Measurements from ENCODE around the gene AQP12A. TPM values are rescaled to one million over a fixed set of nuclear protein-coding genes. Genes with fewer than 3 reads are reported as not detected.

Gene AQP12A
- total RNA-seq, 1 experiment from 2014 or later = not detected

GRCh38 chr2:240733803-240734495 lies 42.3 kb downstream of the AQP12A start:
- Histone ChIP-seq H3K36me3 (no peaks in the 10 kb centered on the region), H3K27ac (no peak overlapping the region), H3K27me3 (replicated peaks) (peaks cover 28% of the 10 kb centered on the region), H3K4me1 (replicated peaks) (no peaks in the 10 kb centered on the region), H3K4me3 (no peak overlapping the region), H3K9me3 (replicated peaks) (no peaks in the 10 kb centered on the region)
- DNase-seq (ENCODE audit: low read depth in 1 of 2, low spot score in 2 of 2) = no peak

- H3K27me3 ChIP-seq (replicated peaks) = peaks cover 29% of the 10 kb centered on the region
- H3K9me3 ChIP-seq (replicated peaks) = no peaks in the 10 kb centered on the region
- DNase-seq (ENCODE audit: low read depth in 1 of 2, low spot score in 2 of 2) = no peak
- H3K36me3 ChIP-seq = no peaks in the 10 kb centered on the region
- no peaks in the 10 kb centered on the region for H3K4me1 ChIP-seq (replicated peaks)
- H3K27ac ChIP-seq = no peak overlapping the region
- no peak overlapping the region for H3K4me3 ChIP-seq
Observed at GRCh38 chr2:240734756-240735155, 43.1 kb downstream of the AQP12A start.

- H3K4me1 ChIP-seq (replicated peaks) = no peaks in the 10 kb centered on the region
- no peak for DNase-seq (ENCODE audit: low read depth in 1 of 2, low spot score in 2 of 2)
- H3K9me3 ChIP-seq (replicated peaks) = no peaks in the 10 kb centered on the region
- peaks cover 26% of the 10 kb centered on the region for H3K27me3 ChIP-seq (replicated peaks)
- no peak overlapping the region for H3K4me3 ChIP-seq
- H3K36me3 ChIP-seq = no peaks in the 10 kb centered on the region
- no peak overlapping the region for H3K27ac ChIP-seq
Observed at GRCh38 chr2:240735476-240735875, 43.8 kb downstream of the AQP12A start.

GRCh38 chr2:240736281-240737250 lies 44.9 kb downstream of the AQP12A start:
- H3K27ac ChIP-seq = no peak overlapping the region
- H3K27me3 ChIP-seq (replicated peaks) = peaks cover 25% of the 10 kb centered on the region
- H3K4me1 ChIP-seq (replicated peaks) = no peaks in the 10 kb centered on the region
- H3K9me3 ChIP-seq (replicated peaks) = no peaks in the 10 kb centered on the region
- DNase-seq (ENCODE audit: low read depth in 1 of 2, low spot score in 2 of 2) = no peak
- no peaks in the 10 kb centered on the region for H3K36me3 ChIP-seq
- no peak overlapping the region for H3K4me3 ChIP-seq

GRCh38 chr2:240737512-240737911 lies 45.8 kb downstream of the AQP12A start:
- Histone ChIP-seq H3K27me3 (replicated peaks) (peaks cover 32% of the 10 kb centered on the region), H3K4me3 (no peak overlapping the region), H3K36me3 (no peaks in the 10 kb centered on the region), H3K9me3 (replicated peaks) (no peaks in the 10 kb centered on the region), H3K4me1 (replicated peaks) (no peaks in the 10 kb centered on the region), H3K27ac (no peak overlapping the region)
- no peak for DNase-seq (ENCODE audit: low read depth in 1 of 2, low spot score in 2 of 2)

- no peak for DNase-seq (ENCODE audit: low read depth in 1 of 2, low spot score in 2 of 2)
- H3K4me3 ChIP-seq = no peak overlapping the region
- no peaks in the 10 kb centered on the region for H3K9me3 ChIP-seq (replicated peaks)
- peaks cover 35% of the 10 kb centered on the region for H3K27me3 ChIP-seq (replicated peaks)
- H3K36me3 ChIP-seq = no peaks in the 10 kb centered on the region
- H3K27ac ChIP-seq = no peak overlapping the region
- no peaks in the 10 kb centered on the region for H3K4me1 ChIP-seq (replicated peaks)
Observed at GRCh38 chr2:240737958-240738357, 46.3 kb downstream of the AQP12A start.

GRCh38 chr2:240739797-240740196 lies 48.1 kb downstream of the AQP12A start:
- Histone ChIP-seq H3K9me3 (replicated peaks) (no peaks in the 10 kb centered on the region), H3K27ac (no peak overlapping the region), H3K36me3 (no peaks in the 10 kb centered on the region), H3K27me3 (replicated peaks) (peaks cover 35% of the 10 kb centered on the region), H3K4me3 (no peak overlapping the region), H3K4me1 (replicated peaks) (no peaks in the 10 kb centered on the region)
- DNase-seq (ENCODE audit: low read depth in 1 of 2, low spot score in 2 of 2) = no peak

- H3K9me3 ChIP-seq (replicated peaks) = no peaks in the 10 kb centered on the region
- no peak overlapping the region for H3K4me3 ChIP-seq
- no peaks in the 10 kb centered on the region for H3K36me3 ChIP-seq
- DNase-seq (ENCODE audit: low read depth in 1 of 2, low spot score in 2 of 2) = no peak
- H3K27ac ChIP-seq = no peak overlapping the region
- no peaks in the 10 kb centered on the region for H3K4me1 ChIP-seq (replicated peaks)
- H3K27me3 ChIP-seq (replicated peaks) = peaks cover 35% of the 10 kb centered on the region
Observed at GRCh38 chr2:240741091-240741490, 49.4 kb downstream of the AQP12A start.

GRCh38 chr2:240742602-240743095 lies 51.0 kb downstream of the AQP12A start:
- Histone ChIP-seq H3K27ac (no peak overlapping the region), H3K9me3 (replicated peaks) (no peaks in the 10 kb centered on the region), H3K4me3 (no peak overlapping the region), H3K4me1 (replicated peaks) (no peaks in the 10 kb centered on the region), H3K36me3 (no peaks in the 10 kb centered on the region), H3K27me3 (replicated peaks) (peaks cover 29% of the 10 kb centered on the region)
- DNase-seq (ENCODE audit: low read depth in 1 of 2, low spot score in 2 of 2) = no peak

GRCh38 chr2:240745456-240745855 lies 53.8 kb downstream of the AQP12A start:
- H3K9me3 ChIP-seq (replicated peaks) = no peaks in the 10 kb centered on the region
- no peak for DNase-seq (ENCODE audit: low read depth in 1 of 2, low spot score in 2 of 2)
- peaks cover 22% of the 10 kb centered on the region for H3K27me3 ChIP-seq (replicated peaks)
- no peaks in the 10 kb centered on the region for H3K4me1 ChIP-seq (replicated peaks)
- no peak overlapping the region for H3K27ac ChIP-seq
- no peaks in the 10 kb centered on the region for H3K36me3 ChIP-seq
- H3K4me3 ChIP-seq = no peak overlapping the region

- peaks cover 19% of the 10 kb centered on the region for H3K27me3 ChIP-seq (replicated peaks)
- no peak overlapping the region for H3K27ac ChIP-seq
- H3K4me1 ChIP-seq (replicated peaks) = no peaks in the 10 kb centered on the region
- H3K4me3 ChIP-seq = no peak overlapping the region
- H3K9me3 ChIP-seq (replicated peaks) = no peaks in the 10 kb centered on the region
- no peak for DNase-seq (ENCODE audit: low read depth in 1 of 2, low spot score in 2 of 2)
- no peaks in the 10 kb centered on the region for H3K36me3 ChIP-seq
Observed at GRCh38 chr2:240745962-240746361, 54.3 kb downstream of the AQP12A start.

- Histone ChIP-seq H3K9me3 (replicated peaks) (no peaks in the 10 kb centered on the region), H3K27ac (no peak overlapping the region), H3K36me3 (no peaks in the 10 kb centered on the region), H3K4me3 (no peak overlapping the region), H3K4me1 (replicated peaks) (no peaks in the 10 kb centered on the region), H3K27me3 (replicated peaks) (peaks cover 13% of the 10 kb centered on the region)
- no peak for DNase-seq (ENCODE audit: low read depth in 1 of 2, low spot score in 2 of 2)
Observed at GRCh38 chr2:240746671-240747070, 55.0 kb downstream of the AQP12A start.

GRCh38 chr2:240747256-240747655 lies 55.6 kb downstream of the AQP12A start:
- DNase-seq (ENCODE audit: low read depth in 1 of 2, low spot score in 2 of 2) = no peak
- Histone ChIP-seq H3K36me3 (no peaks in the 10 kb centered on the region), H3K4me3 (no peak overlapping the region), H3K9me3 (replicated peaks) (no peaks in the 10 kb centered on the region), H3K27ac (no peak overlapping the region), H3K27me3 (replicated peaks) (peaks cover 9% of the 10 kb centered on the region), H3K4me1 (replicated peaks) (no peaks in the 10 kb centered on the region)
